Measurements from ENCODE around the gene FHIT. TPM values are rescaled to one million over a fixed set of nuclear protein-coding genes. Genes with fewer than 3 reads are reported as not detected.

The FHIT gene
- total RNA-seq, 4 donors from 2014 or later: 7.5 to 20.1 (median 13.5) TPM

GRCh38 chr3:59730591-59730990 lies 1520.7 kb downstream of the FHIT start:
- intact Hi-C loops (cut with DNase I; ENCODE audit: low total_unique reads): no loop called here
- H3K27me3 ChIP-seq: no peaks in the 10 kb centered on the region
- no peaks in the 10 kb centered on the region for H3K9me3 ChIP-seq
- H3K4me3 ChIP-seq: no peak overlapping the region
- no peak for DNase-seq
- no peak for TF ChIP-seq CTCF (IDR thresholded peaks at IDR 0.05)
- no peak for TF ChIP-seq POLR2AphosphoS5 (IDR thresholded peaks at IDR 0.05)
- TF ChIP-seq EP300 (IDR thresholded peaks at IDR 0.05; ENCODE audit: low read depth): no peak
- TF ChIP-seq POLR2A (IDR thresholded peaks at IDR 0.05): no peak
- in situ Hi-C loops (cut with MboI; ENCODE audit: low pct_ligation_motif_present in 1 of 4, low pct_unique_long_range_greater_than_20kb in 1 of 4, low sequenced_read_pairs in 3 of 4): no loop called here
- H3K36me3 ChIP-seq: no peaks in the 10 kb centered on the region
- H3K27ac ChIP-seq: no peak overlapping the region
- 83 to 100% methylated on average over 1 to 4 of the region's 4 CpGs for WGBS, 2 donors (ENCODE audit: low coverage in 1 of 2)
- no peaks in the 10 kb centered on the region for H3K4me1 ChIP-seq

- Histone ChIP-seq H3K4me1 (no peaks in the 10 kb centered on the region), H3K27me3 (no peaks in the 10 kb centered on the region), H3K36me3 (no peaks in the 10 kb centered on the region), H3K9me3 (no peaks in the 10 kb centered on the region), H3K4me3 (no peak overlapping the region), H3K27ac (no peak overlapping the region)
- in situ Hi-C loops (cut with MboI; ENCODE audit: low pct_ligation_motif_present in 1 of 4, low pct_unique_long_range_greater_than_20kb in 1 of 4, low sequenced_read_pairs in 3 of 4): no loop called here
- no peak for DNase-seq
- intact Hi-C loops (cut with DNase I; ENCODE audit: low total_unique reads): no loop called here
- TF ChIP-seq POLR2AphosphoS5 (IDR thresholded peaks at IDR 0.05) (no peak), CTCF (IDR thresholded peaks at IDR 0.05) (no peak), EP300 (IDR thresholded peaks at IDR 0.05; ENCODE audit: low read depth) (no peak), POLR2A (IDR thresholded peaks at IDR 0.05) (no peak)
Measured at GRCh38 chr3:59728587-59728908, 1522.7 kb downstream of the FHIT start.

GRCh38 chr3:59727902-59728586 lies 1523.2 kb downstream of the FHIT start:
- no peaks in the 10 kb centered on the region for H3K36me3 ChIP-seq
- H3K27ac ChIP-seq: no peak overlapping the region
- no peak overlapping the region for H3K4me3 ChIP-seq
- no peaks in the 10 kb centered on the region for H3K9me3 ChIP-seq
- in situ Hi-C loops (cut with MboI; ENCODE audit: low pct_ligation_motif_present in 1 of 4, low pct_unique_long_range_greater_than_20kb in 1 of 4, low sequenced_read_pairs in 3 of 4) (no loop called here), intact Hi-C loops (cut with DNase I; ENCODE audit: low total_unique reads) (no loop called here)
- no peaks in the 10 kb centered on the region for H3K27me3 ChIP-seq
- 44 to 64% methylated on average over 4 of the region's 4 CpGs for WGBS, 2 donors (ENCODE audit: low coverage in 1 of 2)
- no peak for DNase-seq
- no peak for TF ChIP-seq CTCF (IDR thresholded peaks at IDR 0.05)
- TF ChIP-seq EP300 (IDR thresholded peaks at IDR 0.05; ENCODE audit: low read depth): no peak
- no peak for TF ChIP-seq POLR2AphosphoS5 (IDR thresholded peaks at IDR 0.05)
- no peak for TF ChIP-seq POLR2A (IDR thresholded peaks at IDR 0.05)
- no peaks in the 10 kb centered on the region for H3K4me1 ChIP-seq

GRCh38 chr3:59726279-59726678 lies 1525.0 kb downstream of the FHIT start:
- Histone ChIP-seq H3K9me3 (no peaks in the 10 kb centered on the region), H3K27ac (no peak overlapping the region), H3K36me3 (no peaks in the 10 kb centered on the region), H3K4me3 (no peak overlapping the region), H3K4me1 (no peaks in the 10 kb centered on the region), H3K27me3 (no peaks in the 10 kb centered on the region)
- 76 to 100% methylated on average over 1 to 2 of the region's 2 CpGs for WGBS, 2 donors (ENCODE audit: low coverage in 1 of 2)
- intact Hi-C loops (cut with DNase I; ENCODE audit: low total_unique reads): no loop called here
- in situ Hi-C loops (cut with MboI; ENCODE audit: low pct_ligation_motif_present in 1 of 4, low pct_unique_long_range_greater_than_20kb in 1 of 4, low sequenced_read_pairs in 3 of 4): no loop called here
- no peak for DNase-seq
- no peak for TF ChIP-seq POLR2A (IDR thresholded peaks at IDR 0.05)

GRCh38 chr3:59717679-59718205 lies 1533.5 kb downstream of the FHIT start:
- Histone ChIP-seq H3K4me1 (no peaks in the 10 kb centered on the region), H3K4me3 (no peak overlapping the region), H3K36me3 (no peaks in the 10 kb centered on the region), H3K27me3 (no peaks in the 10 kb centered on the region), H3K27ac (no peak overlapping the region), H3K9me3 (no peaks in the 10 kb centered on the region)
- DNase-seq: no peak
- no peak for TF ChIP-seq POLR2AphosphoS5 (IDR thresholded peaks at IDR 0.05)
- no peak for TF ChIP-seq POLR2A (IDR thresholded peaks at IDR 0.05)
- TF ChIP-seq EP300 (IDR thresholded peaks at IDR 0.05; ENCODE audit: low read depth): no peak
- TF ChIP-seq CTCF (IDR thresholded peaks at IDR 0.05): no peak
- WGBS, 2 donors (ENCODE audit: low coverage in 1 of 2): 71% methylated on average over 1 of the region's 1 CpG; no CpG with 5 or more reads in 1 of the 2 donors
- intact Hi-C loops (cut with DNase I; ENCODE audit: low total_unique reads) (no loop called here), in situ Hi-C loops (cut with MboI; ENCODE audit: low pct_ligation_motif_present in 1 of 4, low pct_unique_long_range_greater_than_20kb in 1 of 4, low sequenced_read_pairs in 3 of 4) (no loop called here)

Data from transverse colon (tissue), 4 donors.